Endothelial cell (in vitro differentiated cells): ENCODE results near the gene HIVEP3. TPM values are rescaled to one million over a fixed set of nuclear protein-coding genes. Genes with fewer than 3 reads are reported as not detected.

ENCODE experiments used
- DNase-seq: peaks from one replicate; pipeline ENCODE4 v3.0.0; 2021; ENCODE audit warnings: low spot score
- H3K27ac Mint-ChIP-seq: one replicate; pipeline ENCODE4 v1.8.0; 2021; ENCODE audit warnings: mixed read lengths, inconsistent platforms; ENCODE audit not compliant: unreplicated experiment
- H3K27me3 Mint-ChIP-seq: one replicate; pipeline ENCODE4 v1.8.0; 2021; ENCODE audit warnings: mild to moderate bottlenecking, moderate library complexity, mixed read lengths, inconsistent platforms; ENCODE audit not compliant: unreplicated experiment
- H3K36me3 Mint-ChIP-seq: one replicate; pipeline ENCODE4 v1.8.0; 2021; ENCODE audit warnings: mild to moderate bottlenecking, low read depth, mixed read lengths, inconsistent platforms; ENCODE audit not compliant: unreplicated experiment
- H3K4me1 Mint-ChIP-seq: one replicate; pipeline ENCODE4 v1.8.0; 2021; ENCODE audit warnings: mild to moderate bottlenecking, mixed read lengths, inconsistent platforms; ENCODE audit not compliant: unreplicated experiment
- H3K4me3 Mint-ChIP-seq: one replicate; pipeline ENCODE4 v1.8.0; 2021; ENCODE audit warnings: mild to moderate bottlenecking, mixed read lengths, inconsistent platforms; ENCODE audit not compliant: unreplicated experiment
- H3K9me3 Mint-ChIP-seq: one replicate; pipeline ENCODE4 v1.8.0; 2021; ENCODE audit warnings: mixed read lengths, inconsistent platforms; ENCODE audit not compliant: unreplicated experiment
- CTCF ChIP-seq: fragments of 200-600 bp; sonication (generic); IDR thresholded peaks from one replicate; pipeline ENCODE4 v1.5.0; 2021; ENCODE audit warnings: antibody characterized with exemption; ENCODE audit not compliant: unreplicated experiment
- total RNA-seq: library from RNA; stranded (reverse); fragmentation: NEBNext Ultra II Directional; extraction: Animal tissue kit (Norgen Biotek cat#: 25700); gene quantifications from one replicate; pipeline ENCODE4 v1.2.1, GENCODE V29; 2021; ENCODE audit not compliant: unreplicated experiment

Gene HIVEP3
- total RNA-seq, 1 donor from 2014 or later = 8.9 TPM

- H3K36me3 Mint-ChIP-seq = no peaks in the 10 kb centered on the region
- no peak for DNase-seq
- peaks cover 4% of the 10 kb centered on the region for H3K4me1 Mint-ChIP-seq
- no peak for TF ChIP-seq CTCF
- no peak overlapping the region for H3K4me3 Mint-ChIP-seq
- H3K9me3 Mint-ChIP-seq = no peaks in the 10 kb centered on the region
- no peak overlapping the region for H3K27ac Mint-ChIP-seq
- H3K27me3 Mint-ChIP-seq = peaks cover 4% of the 10 kb centered on the region
Measured at GRCh38 chr1:41812453-41812852, 106.3 kb downstream of the HIVEP3 start.

DNA sequence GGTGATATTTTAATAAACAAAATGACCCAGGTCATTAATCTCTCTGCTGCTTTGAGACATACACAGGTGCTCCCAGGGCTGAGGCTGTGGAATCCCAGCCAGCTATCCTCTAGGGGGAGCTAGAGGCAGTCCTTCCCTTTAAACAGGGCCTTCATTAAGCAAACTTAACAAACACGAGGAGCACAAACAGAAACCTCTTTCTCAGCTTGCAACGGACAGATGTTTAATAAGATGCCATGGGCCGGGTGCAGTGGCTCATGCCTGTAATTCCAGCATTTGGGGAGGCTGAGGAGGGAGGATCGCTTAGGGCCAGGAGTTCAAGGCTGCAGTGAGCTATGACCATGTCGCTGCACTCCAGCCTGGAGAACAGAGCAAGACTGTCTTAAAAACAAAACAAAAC, 106.7 kb downstream of the HIVEP3 start:
- Mint-ChIP-seq H3K4me3 (no peak overlapping the region), H3K27ac (no peak overlapping the region), H3K4me1 (peaks cover 4% of the 10 kb centered on the region), H3K27me3 (peaks cover 4% of the 10 kb centered on the region), H3K36me3 (no peaks in the 10 kb centered on the region), H3K9me3 (no peaks in the 10 kb centered on the region)
- DNase-seq = peak; percentile 71
- peak; percentile 64 for TF ChIP-seq CTCF

DNA sequence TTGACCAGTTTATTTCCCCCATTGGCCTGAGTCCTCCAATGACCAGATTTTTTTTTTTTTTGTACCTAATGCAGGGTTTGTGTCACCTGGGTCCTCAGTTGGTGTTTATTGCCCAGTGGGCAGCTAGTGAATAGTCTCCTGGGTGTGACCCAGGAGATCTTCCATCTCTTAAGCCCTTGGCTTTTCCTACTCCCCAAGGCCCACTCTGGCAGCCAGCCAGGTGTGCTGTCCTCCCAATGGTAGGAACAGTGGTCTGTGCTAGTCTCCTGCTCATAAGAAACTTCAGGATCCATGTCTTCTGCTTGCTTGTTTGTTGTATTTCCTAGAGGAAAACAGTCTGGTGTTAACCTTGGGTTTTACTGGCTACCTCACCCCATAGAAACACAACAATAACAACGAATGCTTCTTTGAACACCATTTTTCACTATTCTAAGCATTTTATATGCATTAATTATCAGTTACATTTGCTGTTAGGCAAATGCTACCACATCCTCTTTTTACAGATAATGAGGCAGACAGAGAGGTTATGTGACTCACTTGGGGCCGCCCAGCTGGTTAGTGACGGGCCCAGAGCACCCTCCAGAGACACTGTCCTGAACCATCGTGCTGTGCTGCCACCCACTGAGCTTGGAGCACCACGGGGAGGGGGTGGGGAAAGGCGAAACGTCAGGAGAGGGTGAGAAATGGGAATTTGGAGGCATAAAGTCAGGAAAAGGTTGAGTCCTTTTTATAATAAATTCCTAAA, 107.5 kb downstream of the HIVEP3 start:
- Mint-ChIP-seq H3K27ac (no peak overlapping the region), H3K4me3 (no peak overlapping the region), H3K27me3 (peaks cover 2% of the 10 kb centered on the region), H3K36me3 (no peaks in the 10 kb centered on the region), H3K4me1 (peaks cover 5% of the 10 kb centered on the region), H3K9me3 (no peaks in the 10 kb centered on the region)
- TF ChIP-seq CTCF = no peak
- no peak for DNase-seq

- Mint-ChIP-seq H3K4me1 (peaks cover 11% of the 10 kb centered on the region), H3K9me3 (no peaks in the 10 kb centered on the region)
- no peak for TF ChIP-seq CTCF
Measured at GRCh38 chr1:41810446-41810845, 108.3 kb downstream of the HIVEP3 start.

GRCh38 chr1:41809692-41810091, 109.0 kb downstream of the HIVEP3 start:
- Mint-ChIP-seq H3K4me1 (peaks cover 11% of the 10 kb centered on the region), H3K4me3 (no peak overlapping the region), H3K9me3 (no peaks in the 10 kb centered on the region), H3K36me3 (no peaks in the 10 kb centered on the region), H3K27ac (no peak overlapping the region), H3K27me3 (peaks cover 2% of the 10 kb centered on the region)
- DNase-seq = no peak
- no peak for TF ChIP-seq CTCF

More at GRCh38 chr1:41810446-41810845, 108.3 kb downstream of the HIVEP3 start:
- peak; percentile 59 for DNase-seq
- H3K27ac Mint-ChIP-seq = no peak overlapping the region
- no peaks in the 10 kb centered on the region for H3K36me3 Mint-ChIP-seq
- peaks cover 2% of the 10 kb centered on the region for H3K27me3 Mint-ChIP-seq
- no peak overlapping the region for H3K4me3 Mint-ChIP-seq
